ENCODE measurements around the gene ITPK1.

DNA sequence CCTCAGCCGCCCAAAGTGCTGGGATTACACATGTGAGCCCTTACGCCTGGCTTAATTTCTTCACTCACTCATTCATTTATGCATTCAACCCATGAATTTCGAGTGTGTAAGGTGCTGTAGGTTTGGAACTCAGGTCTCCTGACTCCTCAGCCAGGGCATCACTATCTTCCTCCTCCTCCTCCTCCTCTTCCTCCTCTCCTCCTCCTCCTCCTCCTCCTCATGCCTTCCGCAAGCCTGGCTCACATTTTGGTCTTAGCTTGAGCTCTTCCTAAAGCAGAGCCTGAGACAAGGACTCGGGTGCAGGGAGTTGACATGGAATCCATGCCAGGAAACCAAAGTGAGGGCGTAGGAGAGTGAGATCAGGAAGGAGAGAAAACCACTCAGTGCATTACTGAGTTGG, 213.5 kb downstream of the ITPK1 start:
- no peak for TF ChIP-seq CBX3 (IDR thresholded peaks at IDR 0.05; ENCODE audit: borderline replicate concordance, low read depth)
- TF ChIP-seq NFXL1 (IDR thresholded peaks at IDR 0.05; ENCODE audit: borderline replicate concordance) = no peak
- TF ChIP-seq, protein P1, sequence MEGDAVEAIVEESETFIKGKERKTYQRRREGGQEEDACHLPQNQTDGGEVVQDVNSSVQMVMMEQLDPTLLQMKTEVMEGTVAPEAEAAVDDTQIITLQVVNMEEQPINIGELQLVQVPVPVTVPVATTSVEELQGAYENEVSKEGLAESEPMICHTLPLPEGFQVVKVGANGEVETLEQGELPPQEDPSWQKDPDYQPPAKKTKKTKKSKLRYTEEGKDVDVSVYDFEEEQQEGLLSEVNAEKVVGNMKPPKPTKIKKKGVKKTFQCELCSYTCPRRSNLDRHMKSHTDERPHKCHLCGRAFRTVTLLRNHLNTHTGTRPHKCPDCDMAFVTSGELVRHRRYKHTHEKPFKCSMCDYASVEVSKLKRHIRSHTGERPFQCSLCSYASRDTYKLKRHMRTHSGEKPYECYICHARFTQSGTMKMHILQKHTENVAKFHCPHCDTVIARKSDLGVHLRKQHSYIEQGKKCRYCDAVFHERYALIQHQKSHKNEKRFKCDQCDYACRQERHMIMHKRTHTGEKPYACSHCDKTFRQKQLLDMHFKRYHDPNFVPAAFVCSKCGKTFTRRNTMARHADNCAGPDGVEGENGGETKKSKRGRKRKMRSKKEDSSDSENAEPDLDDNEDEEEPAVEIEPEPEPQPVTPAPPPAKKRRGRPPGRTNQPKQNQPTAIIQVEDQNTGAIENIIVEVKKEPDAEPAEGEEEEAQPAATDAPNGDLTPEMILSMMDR (IDR thresholded peaks at IDR 0.05 in 2 of 3, conservative IDR thresholded peaks at IDR 0.05 in 1 of 3; ENCODE audit: control insufficient read depth in 2 of 3, extremely low read depth in 1 of 3, insufficient read depth in 1 of 3, low read depth in 3 of 3, low read length in 3 of 3) = no peak
- no peak for TF ChIP-seq CHD4 (IDR thresholded peaks at IDR 0.05)
- TF ChIP-seq MXI1 (IDR thresholded peaks at IDR 0.05; ENCODE audit: low read depth, low read length) = no peak

All from GM12878 (cell line).